HFFc6 (cell line): ENCODE data around the gene CSTB. TPM values are rescaled to one million over a fixed set of nuclear protein-coding genes. Genes with fewer than 3 reads are reported as not detected.

Source experiments
- DNase-seq: peaks from one replicate; pipeline ENCODE4 v3.0.0-alpha.2; 2018
- H3K27ac Mint-ChIP-seq: 2 replicates; pipeline ENCODE4 v1.8.0; 2020; ENCODE audit warnings: mild to moderate bottlenecking, mixed read lengths
- H3K27me3 Mint-ChIP-seq: 2 replicates; pipeline ENCODE4 v1.8.0; 2021; ENCODE audit warnings: mild to moderate bottlenecking, moderate library complexity, mixed read lengths; ENCODE audit not compliant: insufficient read depth
- H3K36me3 Mint-ChIP-seq: 2 replicates; pipeline ENCODE4 v1.8.0; 2021; ENCODE audit warnings: low read depth, mixed read lengths
- H3K4me1 Mint-ChIP-seq: 2 replicates; pipeline ENCODE4 v1.8.0; 2020; ENCODE audit warnings: low read depth, mixed read lengths
- H3K4me3 Mint-ChIP-seq: 2 replicates; pipeline ENCODE4 v1.8.0; 2020; ENCODE audit warnings: mild to moderate bottlenecking, moderate library complexity, mixed read lengths
- H3K9me3 Mint-ChIP-seq: 2 replicates; pipeline ENCODE4 v1.8.0; 2020; ENCODE audit warnings: mild to moderate bottlenecking, mixed read lengths
- CTCF ChIP-seq: fragments of 200-600 bp; sonication (generic); IDR thresholded peaks from 2 replicates; pipeline ENCODE4 v1.5.0; 2021; ENCODE audit warnings: antibody characterized with exemption, mild to moderate bottlenecking
- total RNA-seq, 6 experiments: library from RNA; stranded (reverse); fragmentation: NEBNext Ultra II Directional; extraction: Animal tissue kit (Norgen Biotek cat#: 25700); gene quantifications; 2 replicates in 1 of 6; 3 replicates in 5 of 6; pipeline ENCODE4 v1.2.3, GENCODE V29; 2021

The CSTB gene
- total RNA-seq, 6 experiments from 2014 or later = 56.7 to 71.4 (median 66.9) TPM

GRCh38 chr21:43797415-43797814 lies 21.3 kb upstream of the CSTB start:
- no peak for TF ChIP-seq CTCF
- Mint-ChIP-seq H3K4me1 (no peaks in the 10 kb centered on the region; the same call in 1 of the 2 replicates), H3K36me3 (peaks cover 25% of the 10 kb centered on the region)

GRCh38 chr21:43794857-43795256 lies 18.7 kb upstream of the CSTB start:
- Mint-ChIP-seq H3K27ac (no peak overlapping the region), H3K4me3 (no peak overlapping the region), H3K36me3 (peaks cover 27% of the 10 kb centered on the region), H3K4me1 (peaks cover 18% of the 10 kb centered on the region; the same call in 1 of the 2 replicates), H3K27me3 (no peaks in the 10 kb centered on the region; the same call in 1 of the 2 replicates), H3K9me3 (no peaks in the 10 kb centered on the region)
- DNase-seq = no peak
- no peak for TF ChIP-seq CTCF

More at GRCh38 chr21:43797415-43797814, 21.3 kb upstream of the CSTB start:
- DNase-seq = no peak
- no peak overlapping the region for H3K4me3 Mint-ChIP-seq
- no peaks in the 10 kb centered on the region for H3K9me3 Mint-ChIP-seq
- H3K27me3 Mint-ChIP-seq = no peaks in the 10 kb centered on the region; the same call in 1 of the 2 replicates
- no peak overlapping the region for H3K27ac Mint-ChIP-seq

GRCh38 chr21:43794311-43794710 lies 18.2 kb upstream of the CSTB start:
- Mint-ChIP-seq H3K27me3 (no peaks in the 10 kb centered on the region; the same call in 1 of the 2 replicates), H3K9me3 (no peaks in the 10 kb centered on the region), H3K27ac (no peak overlapping the region), H3K4me1 (peaks cover 18% of the 10 kb centered on the region; the same call in 1 of the 2 replicates), H3K36me3 (peaks cover 27% of the 10 kb centered on the region), H3K4me3 (no peak overlapping the region)
- no peak for DNase-seq
- TF ChIP-seq CTCF = no peak

- no peak overlapping the region for H3K4me3 Mint-ChIP-seq
- peaks cover 18% of the 10 kb centered on the region; the same call in 1 of the 2 replicates for H3K4me1 Mint-ChIP-seq
- DNase-seq = no peak
- H3K36me3 Mint-ChIP-seq = peaks cover 27% of the 10 kb centered on the region
- no peaks in the 10 kb centered on the region for H3K9me3 Mint-ChIP-seq
- no peak for TF ChIP-seq CTCF
- no peak overlapping the region for H3K27ac Mint-ChIP-seq
- H3K27me3 Mint-ChIP-seq = no peaks in the 10 kb centered on the region; the same call in 1 of the 2 replicates
Measured at GRCh38 chr21:43793243-43793642, 17.1 kb upstream of the CSTB start.

GRCh38 chr21:43792406-43792805 lies 16.3 kb upstream of the CSTB start:
- no peaks in the 10 kb centered on the region; the same call in 1 of the 2 replicates for H3K27me3 Mint-ChIP-seq
- no peak overlapping the region for H3K4me3 Mint-ChIP-seq
- peaks cover 18% of the 10 kb centered on the region; the same call in 1 of the 2 replicates for H3K4me1 Mint-ChIP-seq
- H3K36me3 Mint-ChIP-seq = peaks cover 25% of the 10 kb centered on the region
- no peak overlapping the region for H3K27ac Mint-ChIP-seq
- no peaks in the 10 kb centered on the region for H3K9me3 Mint-ChIP-seq
- TF ChIP-seq CTCF = no peak
- DNase-seq = no peak
